ENCODE results near the gene TSEN34.
"Not testable (repeated sequence)": the region's sequence is repeated elsewhere in the genome, so short reads cannot be mapped to it uniquely, and the experiment has no call there.

The TSEN34 gene

DNA sequence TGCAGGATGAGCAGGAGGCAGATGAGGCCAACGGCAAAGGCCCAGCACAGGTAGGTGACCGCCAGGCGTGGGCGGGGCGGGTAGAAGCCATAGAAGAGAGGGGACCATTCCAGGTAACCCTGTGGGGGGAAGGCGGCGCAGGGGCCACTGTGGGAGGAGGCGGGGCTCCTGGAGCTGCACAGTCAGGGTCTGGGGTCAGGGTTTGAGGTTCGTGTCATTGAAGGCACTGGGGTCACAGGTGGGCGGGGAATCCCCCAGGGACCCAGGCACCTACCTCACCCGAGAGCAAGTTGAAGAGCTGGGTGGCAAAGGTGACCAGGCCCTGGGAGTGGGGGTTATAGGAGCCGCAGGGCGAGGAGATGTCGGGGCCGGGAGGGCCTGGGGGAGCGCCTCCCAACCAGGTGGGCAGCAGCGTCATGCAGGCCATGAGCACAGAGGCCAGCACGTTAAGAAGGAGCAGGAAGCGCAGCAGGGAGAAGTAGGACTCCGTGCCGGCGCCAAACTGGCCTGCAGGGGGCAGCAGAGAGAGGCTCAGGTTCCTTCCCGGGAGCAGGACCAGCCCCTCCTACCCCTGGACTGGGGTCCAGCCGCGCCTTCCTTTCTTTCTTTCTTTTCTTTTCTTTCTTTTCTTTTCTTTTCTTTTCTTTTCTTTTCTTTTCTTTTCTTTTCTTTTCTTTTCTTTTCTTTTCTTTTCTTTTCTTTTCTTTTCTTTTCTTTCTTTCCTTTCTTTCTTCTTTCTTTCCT, 22.8 kb upstream of the TSEN34 start:
- Histone ChIP-seq H2BK120ac (ENCODE audit: low read depth, low read length) (no peak overlapping the region), H3K79me1 (replicated peaks; ENCODE audit: low read length, poor library complexity, severe bottlenecking) (no peaks in the 10 kb centered on the region), H4K8ac (ENCODE audit: low read length) (peak overlapping the region; percentile 7), H3K27ac (ENCODE audit: low read length, poor library complexity, severe bottlenecking) (no peak overlapping the region), H2AFZ (ENCODE audit: low read depth, low read length) (no peak overlapping the region), H3K4me1 (ENCODE audit: control insufficient read depth, insufficient read depth, low read depth, low read length) (peaks cover 20% of the 10 kb centered on the region), H2AK5ac (ENCODE audit: low read length, severe bottlenecking) (no peak overlapping the region), H3K9me3 (ENCODE audit: control insufficient read depth, low read length) (no peaks in the 10 kb centered on the region), H3K4me3 (ENCODE audit: insufficient read depth in 1 of 2, low read depth in 1 of 2, low read length in 2 of 2) (no peak overlapping the region), H3K14ac (ENCODE audit: low read length in 2 of 2) (peak overlapping the region in 1 of 2 experiments; percentile 77), H3K4ac (ENCODE audit: low read depth in 1 of 2, low read length in 2 of 2) (peak overlapping the region in 1 of 2 experiments; percentile 19), H3K18ac (ENCODE audit: low read depth in 1 of 2, low read length in 2 of 2) (no peak overlapping the region), H3K36me3 (ENCODE audit: control insufficient read depth in 1 of 2, insufficient read depth in 2 of 2, low read depth in 1 of 2, low read length in 2 of 2) (no peaks in the 10 kb centered on the region), H3K9ac (ENCODE audit: low read length) (no peak overlapping the region), H4K91ac (ENCODE audit: low read length) (no peak overlapping the region), H2BK12ac (ENCODE audit: low read length in 2 of 2) (no peak overlapping the region), H2BK15ac (ENCODE audit: low read depth, poor library complexity, severe bottlenecking) (no peak overlapping the region), H2BK5ac (ENCODE audit: low read depth, low read length, poor library complexity, severe bottlenecking) (no peak overlapping the region), H3K23ac (ENCODE audit: low read length in 2 of 2) (peak overlapping the region in 1 of 2 experiments; percentile 97), H3K4me2 (ENCODE audit: low read length, poor library complexity, severe bottlenecking) (peak overlapping the region; percentile 10), H3K27me3 (ENCODE audit: control insufficient read depth in 1 of 2, insufficient read depth in 1 of 2, low read length in 2 of 2) (peaks cover 0 to 15% of the 10 kb centered on the region in 2 experiments)
- 38% methylated on average over 23 of the region's 25 CpGs for WGBS
- DNase-seq, result peak; percentile 84

DNA sequence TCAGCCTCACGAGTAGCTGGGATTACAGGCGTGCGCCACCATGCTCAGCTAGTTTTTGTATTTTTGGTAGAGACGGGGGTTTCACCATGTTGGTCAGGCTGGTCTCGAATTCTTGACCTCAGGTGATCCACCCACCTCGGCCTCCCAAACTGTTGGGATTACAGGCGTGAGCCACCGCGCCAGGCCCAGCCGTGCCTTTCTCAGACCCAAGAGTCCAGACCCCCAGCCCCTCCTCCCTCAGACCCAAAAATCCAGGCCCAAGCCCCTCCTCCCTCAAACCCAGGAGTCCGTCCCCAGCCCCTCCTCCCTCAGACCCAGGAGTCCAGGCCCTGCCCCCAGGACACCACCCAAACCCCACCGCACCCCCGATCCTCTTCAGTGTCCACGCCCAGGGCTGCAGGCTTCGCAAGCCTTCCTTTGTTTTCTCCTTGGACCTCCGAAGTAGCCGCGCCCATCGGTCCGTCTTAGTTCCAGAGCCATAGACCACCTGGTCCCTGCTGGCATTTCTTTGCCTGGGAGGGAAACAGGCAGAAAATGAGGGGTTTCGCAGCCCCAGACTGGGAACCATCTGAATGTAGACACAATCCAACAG, 21.9 kb upstream of the TSEN34 start:
- Histone ChIP-seq H3K36me3 (ENCODE audit: control insufficient read depth in 1 of 2, insufficient read depth in 2 of 2, low read depth in 1 of 2, low read length in 2 of 2) (peaks cover 0 to 5% of the 10 kb centered on the region in 2 experiments), H3K9me3 (ENCODE audit: control insufficient read depth, low read length) (no peaks in the 10 kb centered on the region), H3K27ac (ENCODE audit: low read length, poor library complexity, severe bottlenecking) (no peak overlapping the region), H3K14ac (ENCODE audit: low read length in 2 of 2) (no peak overlapping the region), H4K91ac (ENCODE audit: low read length) (no peak overlapping the region), H2AK5ac (ENCODE audit: low read length, severe bottlenecking) (no peak overlapping the region), H3K4ac (ENCODE audit: low read depth in 1 of 2, low read length in 2 of 2) (no peak overlapping the region), H3K4me2 (ENCODE audit: low read length, poor library complexity, severe bottlenecking) (no peak overlapping the region), H3K27me3 (ENCODE audit: control insufficient read depth in 1 of 2, insufficient read depth in 1 of 2, low read length in 2 of 2) (peaks cover 0 to 15% of the 10 kb centered on the region in 2 experiments), H3K4me1 (ENCODE audit: control insufficient read depth, insufficient read depth, low read depth, low read length) (peaks cover 22% of the 10 kb centered on the region), H3K9ac (ENCODE audit: low read length) (no peak overlapping the region), H3K4me3 (ENCODE audit: insufficient read depth in 1 of 2, low read depth in 1 of 2, low read length in 2 of 2) (no peak overlapping the region), H2BK5ac (ENCODE audit: low read depth, low read length, poor library complexity, severe bottlenecking) (no peak overlapping the region), H3K18ac (ENCODE audit: low read depth in 1 of 2, low read length in 2 of 2) (no peak overlapping the region), H2AFZ (ENCODE audit: low read depth, low read length) (no peak overlapping the region), H2BK15ac (ENCODE audit: low read depth, poor library complexity, severe bottlenecking) (no peak overlapping the region), H3K79me1 (replicated peaks; ENCODE audit: low read length, poor library complexity, severe bottlenecking) (no peaks in the 10 kb centered on the region), H2BK120ac (ENCODE audit: low read depth, low read length) (no peak overlapping the region), H3K23ac (ENCODE audit: low read length in 2 of 2) (no peak overlapping the region), H4K8ac (ENCODE audit: low read length) (no peak overlapping the region), H2BK12ac (ENCODE audit: low read length in 2 of 2) (no peak overlapping the region)
- DNase-seq, result no peak
- 93% methylated on average over 18 of the region's 21 CpGs for WGBS

GRCh38 chr19:54171736-54172431, 19.2 kb upstream of the TSEN34 start:
- Histone ChIP-seq H3K36me3 (ENCODE audit: control insufficient read depth in 1 of 2, insufficient read depth in 2 of 2, low read depth in 1 of 2, low read length in 2 of 2) (peaks cover 12 to 19% of the 10 kb centered on the region in 2 experiments), H4K91ac (ENCODE audit: low read length) (peak overlapping the region; percentile 89), H3K18ac (ENCODE audit: low read depth in 1 of 2, low read length in 2 of 2) (peak overlapping the region in 1 of 2 experiments; percentile 59), H4K8ac (ENCODE audit: low read length) (peak overlapping the region; percentile 46), H3K4me1 (ENCODE audit: control insufficient read depth, insufficient read depth, low read depth, low read length) (peaks cover 16% of the 10 kb centered on the region)
- not testable (repeated sequence) for H3K4me2 ChIP-seq (ENCODE audit: low read length, poor library complexity, severe bottlenecking); H2BK5ac ChIP-seq (ENCODE audit: low read depth, low read length, poor library complexity, severe bottlenecking); H2AK5ac ChIP-seq (ENCODE audit: low read length, severe bottlenecking); H3K23ac ChIP-seq (ENCODE audit: low read length in 2 of 2); H3K27ac ChIP-seq (ENCODE audit: low read length, poor library complexity, severe bottlenecking); H3K9me3 ChIP-seq (ENCODE audit: control insufficient read depth, low read length); H2BK12ac ChIP-seq (ENCODE audit: low read length in 2 of 2); H2BK15ac ChIP-seq (ENCODE audit: low read depth, poor library complexity, severe bottlenecking); H3K9ac ChIP-seq (ENCODE audit: low read length); H3K27me3 ChIP-seq (ENCODE audit: control insufficient read depth in 1 of 2, insufficient read depth in 1 of 2, low read length in 2 of 2); H2AFZ ChIP-seq (ENCODE audit: low read depth, low read length); DNase-seq; H3K4me3 ChIP-seq (ENCODE audit: insufficient read depth in 1 of 2, low read depth in 1 of 2, low read length in 2 of 2); H2BK120ac ChIP-seq (ENCODE audit: low read depth, low read length); H3K79me1 ChIP-seq (replicated peaks; ENCODE audit: low read length, poor library complexity, severe bottlenecking); H3K14ac ChIP-seq (ENCODE audit: low read length in 2 of 2); H3K4ac ChIP-seq (ENCODE audit: low read depth in 1 of 2, low read length in 2 of 2)
- WGBS, result 78% methylated on average over 18 of the region's 23 CpGs

All from mesenchymal stem cell (in vitro differentiated cells and primary cell).